ENCODE results near the gene FAR1. TPM values are rescaled to one million over a fixed set of nuclear protein-coding genes. Genes with fewer than 3 reads are reported as not detected.

The FAR1 gene
- total and polyA plus RNA-seq, 2 of the 4 experiments (the other 2 are of a cell fraction): 35.3 to 119 TPM

GRCh38 chr11:13676576-13676975, 8.1 kb downstream of the FAR1 start:
- Histone ChIP-seq H3K4me2 (ENCODE audit: low read depth, low read length) (no peak overlapping the region), H2BK20ac (ENCODE audit: low read depth, low read length) (no peak overlapping the region), H3K4me3 (ENCODE audit: insufficient read depth, low read depth, low read length) (no peak overlapping the region), H3K27me3 (ENCODE audit: control insufficient read depth, insufficient read depth, low read length) (no peaks in the 10 kb centered on the region), H3K14ac (replicated peaks; ENCODE audit: low read depth, low read length) (no peak overlapping the region), H4K91ac (ENCODE audit: insufficient read depth, low read depth, low read length) (no peak overlapping the region), H2AFZ (replicated peaks; ENCODE audit: low read length, poor library complexity) (no peak overlapping the region), H3K9me1 (ENCODE audit: insufficient read depth, low read length) (no peaks in the 10 kb centered on the region; the same call in 1 of the 2 replicates), H3K18ac (ENCODE audit: low read depth, low read length) (no peak overlapping the region), H4K20me1 (ENCODE audit: insufficient read depth, low read length) (peaks cover 36% of the 10 kb centered on the region), H3K9ac (ENCODE audit: low read depth, low read length) (no peak overlapping the region), H4K5ac (ENCODE audit: low read depth, low read length) (no peak overlapping the region), H3K56ac (ENCODE audit: extremely low read depth, insufficient read depth, low read length) (no peak overlapping the region), H3K36me3 (ENCODE audit: control insufficient read depth, insufficient read depth, low read length) (0 out of 2 replicates have a peak, but pooled peaks cover 1% of the 10 kb centered on the region), H3K9me3 (ENCODE audit: control insufficient read depth, insufficient read depth, low read length) (no peaks in the 10 kb centered on the region), H2AK9ac (replicated peaks; ENCODE audit: low read depth, low read length, poor library complexity) (no peak overlapping the region), H3K27ac (ENCODE audit: insufficient read depth, low read length) (no peak overlapping the region), H3K23ac (ENCODE audit: low read depth, low read length) (no peak overlapping the region), H2BK120ac (ENCODE audit: low read depth, low read length) (no peak overlapping the region), H3K79me1 (ENCODE audit: low read depth in 1 of 2, low read length in 2 of 2) (peaks cover 4 to 51% of the 10 kb centered on the region in 2 experiments), H2BK15ac (ENCODE audit: low read depth, low read length) (no peak overlapping the region), H3K4ac (ENCODE audit: low read depth, low read length) (no peak overlapping the region), H2AK5ac (ENCODE audit: low read depth, low read length) (no peak overlapping the region), H3K4me1 (ENCODE audit: control insufficient read depth, insufficient read depth, low read length) (peaks cover 2% of the 10 kb centered on the region; the same call in 1 of the 2 replicates), H4K8ac (ENCODE audit: low read depth in 2 of 2, low read length in 2 of 2) (no peak overlapping the region), H2BK5ac (ENCODE audit: low read depth, low read length, poor library complexity, severe bottlenecking) (no peak overlapping the region)
- in situ Hi-C loops (cut with MboI; ENCODE audit: low sequenced_read_pairs): no loop called here
- TF ChIP-seq RFX5 (IDR thresholded peaks at IDR 0.05; ENCODE audit: low read depth, low read length) (no peak), CTCF (conservative IDR thresholded peaks at IDR 0.05; ENCODE audit: low read depth, low read length) (no peak), USF2 (IDR thresholded peaks at IDR 0.05; ENCODE audit: low read depth, low read length) (no peak)
- DNase-seq (no peak), ATAC-seq (ENCODE audit: low read depth) (no peak)
- ChIA-PET CTCF (no interaction called here), POLR2A (ENCODE audit: unreplicated experiment) (no interaction called here)
- BruUV-seq (replicated peaks): no TSS peak
- dilution Hi-C loops (cut with HindIII; ENCODE audit: low sequenced_read_pairs, unreplicated experiment): no loop called here
- no CpG with 5 or more reads among the region's 1 CpG for WGBS, 2 experiments (ENCODE audit: extremely low coverage in 2 of 2, insufficient read length in 1 of 2)
- intact Hi-C loops (cut with micrococcal nuclease): no loop called here
